Measurements from ENCODE around the gene FDXR.
"Not testable (repeated sequence)": the region's sequence is repeated elsewhere in the genome, so short reads cannot be mapped to it uniquely, and the experiment has no call there.

FDXR gene

GRCh38 chr17:74872313-74873036 lies at the start of gene FDXR:
Gene FDXR (minus strand): TSS chr17:74872994. CDS start chr17:74872944, 50 bp downstream.
- DNase-seq = peak; percentile 65

- peak; percentile 22 for DNase-seq
Observed at GRCh38 chr17:74922172-74922571, 49.4 kb upstream of the FDXR start.

- DNase-seq = no peak
Observed at GRCh38 chr17:74921769-74922168, 49.0 kb upstream of the FDXR start.

GRCh38 chr17:74921026-74921681 lies 48.4 kb upstream of the FDXR start:
- no peak for DNase-seq

GRCh38 chr17:74920642-74921025 lies 47.8 kb upstream of the FDXR start:
- peak; percentile 38 for DNase-seq

- DNase-seq = peak; percentile 69
Observed at GRCh38 chr17:74920306-74920620, 47.5 kb upstream of the FDXR start.

GRCh38 chr17:74919440-74920305 lies 46.9 kb upstream of the FDXR start:
- DNase-seq = peak; percentile 91

GRCh38 chr17:74918906-74919305 lies 46.1 kb upstream of the FDXR start:
- DNase-seq = no peak

- DNase-seq = no peak
Observed at GRCh38 chr17:74917430-74917829, 44.6 kb upstream of the FDXR start.

GRCh38 chr17:74916851-74917199 lies 44.0 kb upstream of the FDXR start:
- no peak for DNase-seq

GRCh38 chr17:74916136-74916850 lies 43.5 kb upstream of the FDXR start:
- DNase-seq = no peak

GRCh38 chr17:74911423-74911822 lies 38.6 kb upstream of the FDXR start:
- DNase-seq = not testable (repeated sequence)

- DNase-seq = not testable (repeated sequence)
Observed at GRCh38 chr17:74909097-74909496, 36.3 kb upstream of the FDXR start.

- no peak for DNase-seq
Observed at GRCh38 chr17:74907012-74907411, 34.2 kb upstream of the FDXR start.

GRCh38 chr17:74906214-74906793 lies 33.5 kb upstream of the FDXR start:
- DNase-seq = not testable (repeated sequence)

- DNase-seq = no peak
Observed at GRCh38 chr17:74904687-74905409, 32.1 kb upstream of the FDXR start.

- DNase-seq = no peak
Observed at GRCh38 chr17:74903671-74904070, 30.9 kb upstream of the FDXR start.

GRCh38 chr17:74903034-74903433 lies 30.2 kb upstream of the FDXR start:
- no peak for DNase-seq

GRCh38 chr17:74901353-74902135 lies 28.8 kb upstream of the FDXR start:
- DNase-seq = no peak

GRCh38 chr17:74900208-74900607 lies 27.4 kb upstream of the FDXR start:
- no peak for DNase-seq

- DNase-seq = no peak
Observed at GRCh38 chr17:74898376-74898946, 25.7 kb upstream of the FDXR start.
